K562 (cell line): ENCODE results near the gene INSIG1. TPM values are rescaled to one million over a fixed set of nuclear protein-coding genes. Genes with fewer than 3 reads are reported as not detected.

Experiments
- ASH1L ChIP-seq: fragments of 450-650 bp; IDR thresholded peaks from 2 replicates; pipeline ENCODE4 v1.6.1; 2018; ENCODE audit warnings: borderline replicate concordance, mild to moderate bottlenecking, low read depth; ENCODE audit not compliant: partially characterized antibody
- BRF1 ChIP-seq: IDR thresholded peaks from 3 replicates; pipeline ENCODE4 v1.6.1; 2011; ENCODE audit warnings: borderline replicate concordance, mild to moderate bottlenecking; ENCODE audit not compliant: insufficient read length; ENCODE audit errors: extremely low read depth
- HMGXB4 ChIP-seq: sonication (generic); formaldehyde crosslinking; IDR thresholded peaks from 2 replicates; pipeline ENCODE4 v1.8.1; 2023; ENCODE audit warnings: mild to moderate bottlenecking, missing genetic modification reagents
- HNRNPLL ChIP-seq: fragments of 200-400 bp; formaldehyde crosslinking; IDR thresholded peaks from 2 replicates; pipeline ENCODE4 v1.6.1; 2017; ENCODE audit warnings: low read length, low read depth, mild to moderate bottlenecking; ENCODE audit not compliant: poor library complexity, severe bottlenecking
- IRF2 ChIP-seq: sonication (generic); formaldehyde crosslinking; IDR thresholded peaks from 2 replicates; pipeline ENCODE4 v1.8.1; 2022; ENCODE audit warnings: mild to moderate bottlenecking, missing genetic modification reagents
- MCM5 ChIP-seq: fragments of 450-650 bp; IDR thresholded peaks from 2 replicates; pipeline ENCODE4 v1.6.1; 2016; ENCODE audit warnings: low read depth
- MLX ChIP-seq, 2 experiments: fragments of 450-650 bp in 1 of 2; sonication (generic) in 1 of 2; formaldehyde crosslinking; conservative IDR thresholded peaks; 2 replicates each; pipeline versions ENCODE4 v1.4.0 to v1.8.1; 2020 to 2022; ENCODE audit warnings: mild to moderate bottlenecking in 1 of 2, missing genetic modification reagents in 1 of 2
- NCOR1 ChIP-seq: fragments of 450-650 bp; IDR thresholded peaks from 2 replicates; pipeline ENCODE4 v1.6.1; 2016; ENCODE audit warnings: mild to moderate bottlenecking, moderate library complexity
- NFATC3 ChIP-seq: fragments of 450-650 bp; IDR thresholded peaks from 2 replicates; pipeline ENCODE4 v1.6.1; 2017; ENCODE audit warnings: mild to moderate bottlenecking
- NKRF ChIP-seq: fragments of 450-650 bp; IDR thresholded peaks from 2 replicates; pipeline ENCODE4 v1.6.1; 2016; ENCODE audit warnings: borderline replicate concordance
- POLR2G ChIP-seq: fragments of 200-400 bp; formaldehyde crosslinking; IDR thresholded peaks from 2 replicates; pipeline ENCODE4 v1.6.1; 2017; ENCODE audit warnings: low read depth, mild to moderate bottlenecking, antibody characterized with exemption, low read length, moderate library complexity
- POLR3G ChIP-seq: IDR thresholded peaks from 2 replicates; pipeline ENCODE4 v1.6.1; 2011; ENCODE audit not compliant: insufficient read length, insufficient replicate concordance; ENCODE audit errors: extremely low read depth
- SRF ChIP-seq, 2 experiments: fragments of 250-450, 450-650 bp in 1 of 2; sonication (Bioruptor Pico) in 1 of 2; sonication (generic) in 1 of 2; formaldehyde crosslinking; IDR thresholded peaks; 2 replicates each; pipeline versions ENCODE4 v1.5.0 to v1.5.1; 2020 to 2022; ENCODE audit warnings: mild to moderate bottlenecking in 1 of 2, missing genetic modification reagents in 1 of 2
- TARDBP ChIP-seq: fragments of 450-650 bp; IDR thresholded peaks from 2 replicates; pipeline ENCODE4 v1.6.1; 2016
- TCF15 ChIP-seq: fragments of 250-450 bp; sonication (Bioruptor Pico); IDR thresholded peaks from 2 replicates; pipeline ENCODE4 v1.8.0; 2022; ENCODE audit warnings: moderate library complexity, mild to moderate bottlenecking, inconsistent platforms
- THRAP3 ChIP-seq: fragments of 450-650 bp; IDR thresholded peaks from 2 replicates; pipeline ENCODE4 v1.6.1; 2016; ENCODE audit warnings: mild to moderate bottlenecking, inconsistent platforms, borderline replicate concordance
- WHSC1 ChIP-seq: IDR thresholded peaks from one replicate; pipeline ENCODE4 v1.6.1; 2012; ENCODE audit warnings: low read length, control low read depth, inconsistent platforms
- ZBTB17 ChIP-seq: fragments of 450-650 bp; formaldehyde crosslinking; IDR thresholded peaks from 2 replicates; pipeline ENCODE4 v1.4.0; 2020; ENCODE audit warnings: mild to moderate bottlenecking
- ZKSCAN1 ChIP-seq: fragments of 150-350 bp; IDR thresholded peaks from 2 replicates; pipeline ENCODE4 v1.6.1; 2016; ENCODE audit warnings: low read depth, low read length
- ZNF121 ChIP-seq: sonication (generic); formaldehyde crosslinking; conservative IDR thresholded peaks from 2 replicates; pipeline ENCODE4 v1.8.0; 2022; ENCODE audit warnings: missing genetic modification reagents
- ZNF274 ChIP-seq: IDR thresholded peaks from 2 replicates; pipeline ENCODE4 v1.6.1; 2011; ENCODE audit warnings: low read depth, mild to moderate bottlenecking, low read length, moderate library complexity, borderline replicate concordance
- ZNF3 ChIP-seq: fragments of 250-450 bp; sonication (Bioruptor Pico); IDR thresholded peaks from 2 replicates; pipeline ENCODE4 v1.5.0; 2021; ENCODE audit warnings: mild to moderate bottlenecking, moderate library complexity
- ZNF408 ChIP-seq: fragments of 250-450 bp; sonication (Bioruptor Pico); IDR thresholded peaks from 2 replicates; pipeline ENCODE4 v1.4.0; 2020; ENCODE audit warnings: low read depth, mild to moderate bottlenecking, moderate library complexity
- ZZZ3 ChIP-seq: fragments of 450-650 bp; IDR thresholded peaks from 2 replicates; pipeline ENCODE4 v1.6.1; 2016; ENCODE audit warnings: antibody characterized with exemption, mild to moderate bottlenecking, moderate library complexity
- polyA plus RNA-seq, 8 experiments: library from polyadenylated mRNA; depleted of rRNA in 4 of 8; stranded (reverse) in 5 of 8; unstranded in 3 of 8; fragments of >200 nt; fragmentation: Nextera tagmentation in 2 of 8; fragmentation: Illumina TruSeq in 1 of 8; extraction: Ambion mirVana in 2 of 8; extraction: Trizol in 1 of 8; gene quantifications; 2 replicates each; pipeline versions ENCODE4 v1.2.1 to v1.2.3, GENCODE V29; 2011 to 2014; ENCODE audit warnings: inconsistent platforms in 1 of 8, missing spikeins in 1 of 8
- total RNA-seq, 7 experiments: library from RNA; depleted of rRNA in 6 of 7; stranded (reverse); fragments of >200 nt in 6 of 7; fragmentation: Illumina TruSeq in 2 of 7; extraction: Trizol in 2 of 7; gene quantifications; 2 replicates each; pipeline versions ENCODE4 v1.2.1 to v1.2.3, GENCODE V29; 2011 to 2021; ENCODE audit warnings: low replicate concordance in 1 of 7

INSIG1 gene
- total and polyA plus RNA-seq, 9 of the 15 experiments (the other 6 are each of a cell fraction or from before 2014, with no cell fraction given): 57.1 to 787 (median 238) TPM

- peak; percentile 92; the same call in 1 of the 2 replicates for TF ChIP-seq TCF15 (CRISPR knock-in tag)
- peak; percentile 82 for TF ChIP-seq ZKSCAN1
- no peak for TF ChIP-seq ZNF408 (CRISPR knock-in tag)
- TF ChIP-seq ZBTB17: peak; percentile 92
- TF ChIP-seq HMGXB4: no peak
- no peak for TF ChIP-seq THRAP3
- no peak for TF ChIP-seq ZNF121 (CRISPR knock-in tag)
- no peak for TF ChIP-seq ASH1L
- TF ChIP-seq NCOR1: peak; percentile 100
- TF ChIP-seq POLR2G: no peak
- TF ChIP-seq HNRNPLL: no peak
- no peak for TF ChIP-seq ZNF3 (CRISPR knock-in tag)
- TF ChIP-seq ZZZ3: no peak
- TF ChIP-seq MLX (CRISPR knock-in tag; conservative IDR thresholded peaks at IDR 0.05): 0 out of 4 replicates have a peak, but pooled peaks of 1 of the 2 experiments have one; percentile 23
- TF ChIP-seq SRF (CRISPR knock-in tag; IDR thresholded peaks at IDR 0.05): peak; percentile 52 to 61; a peak in 2 of 4 replicates
- no peak for TF ChIP-seq POLR3G
- no peak for TF ChIP-seq MCM5
- TF ChIP-seq BRF1: no peak
- no peak; the same call in 1 of the 2 replicates for TF ChIP-seq NKRF
- peak; percentile 100 for TF ChIP-seq TARDBP
- TF ChIP-seq IRF2 (CRISPR knock-in tag): no peak
- TF ChIP-seq NFATC3: peak; percentile 96
- peak; percentile 88; the same call in 1 of the 2 replicates for TF ChIP-seq ZNF274
- TF ChIP-seq WHSC1: no peak
These were observed 26.6 kb downstream of the INSIG1 start (continued) for GRCh38 chr7:155324012-155324917.
